ENCODE data around the gene CAPN7.

DNA sequence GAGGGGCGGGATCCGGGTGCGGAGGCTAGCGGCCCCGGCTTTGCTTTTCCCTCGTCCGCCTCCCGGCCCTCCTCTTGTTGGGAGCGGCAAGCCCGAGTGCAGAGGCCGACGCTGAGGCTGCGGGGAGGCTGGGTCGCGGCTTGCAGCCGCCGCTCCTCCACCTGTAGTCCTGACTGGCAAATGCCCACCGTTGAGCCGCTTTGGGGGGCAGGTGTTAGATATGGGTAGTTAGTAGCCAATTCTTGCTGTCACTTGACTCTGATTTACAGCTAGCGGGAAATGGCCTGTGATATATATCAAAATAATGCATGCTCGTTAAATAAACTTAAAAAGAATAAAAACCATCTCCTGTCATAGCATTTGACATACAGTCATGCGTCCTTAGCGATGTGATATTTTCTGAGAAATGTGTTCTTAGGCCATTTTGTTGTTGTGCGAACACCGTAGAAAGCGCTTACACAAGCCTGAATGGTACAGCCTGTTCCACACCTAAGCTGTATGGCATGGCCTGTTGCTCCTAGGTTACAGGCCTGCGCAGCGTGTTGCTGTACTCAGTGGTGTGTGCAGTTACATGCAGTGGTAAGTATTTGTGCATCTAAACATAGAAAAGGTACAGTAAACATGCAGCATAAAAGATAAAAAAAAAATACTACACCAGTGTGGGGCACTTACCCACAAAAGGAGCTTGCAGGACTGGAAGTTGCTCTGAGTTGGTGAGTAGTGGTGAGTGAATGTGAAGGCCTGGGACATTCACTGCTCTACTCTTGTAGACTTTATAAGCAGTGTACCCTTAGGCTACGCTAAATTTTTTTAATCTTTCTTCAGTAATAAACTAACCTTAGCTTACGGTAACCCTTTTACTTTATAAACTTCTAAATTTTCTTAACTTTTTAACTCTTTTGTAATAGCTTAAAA lies 873 bp downstream of the CAPN7 start:
- TF ChIP-seq, protein P1, sequence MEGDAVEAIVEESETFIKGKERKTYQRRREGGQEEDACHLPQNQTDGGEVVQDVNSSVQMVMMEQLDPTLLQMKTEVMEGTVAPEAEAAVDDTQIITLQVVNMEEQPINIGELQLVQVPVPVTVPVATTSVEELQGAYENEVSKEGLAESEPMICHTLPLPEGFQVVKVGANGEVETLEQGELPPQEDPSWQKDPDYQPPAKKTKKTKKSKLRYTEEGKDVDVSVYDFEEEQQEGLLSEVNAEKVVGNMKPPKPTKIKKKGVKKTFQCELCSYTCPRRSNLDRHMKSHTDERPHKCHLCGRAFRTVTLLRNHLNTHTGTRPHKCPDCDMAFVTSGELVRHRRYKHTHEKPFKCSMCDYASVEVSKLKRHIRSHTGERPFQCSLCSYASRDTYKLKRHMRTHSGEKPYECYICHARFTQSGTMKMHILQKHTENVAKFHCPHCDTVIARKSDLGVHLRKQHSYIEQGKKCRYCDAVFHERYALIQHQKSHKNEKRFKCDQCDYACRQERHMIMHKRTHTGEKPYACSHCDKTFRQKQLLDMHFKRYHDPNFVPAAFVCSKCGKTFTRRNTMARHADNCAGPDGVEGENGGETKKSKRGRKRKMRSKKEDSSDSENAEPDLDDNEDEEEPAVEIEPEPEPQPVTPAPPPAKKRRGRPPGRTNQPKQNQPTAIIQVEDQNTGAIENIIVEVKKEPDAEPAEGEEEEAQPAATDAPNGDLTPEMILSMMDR (IDR thresholded peaks at IDR 0.05) = no peak
- no peak for TF ChIP-seq POLR2A (IDR thresholded peaks at IDR 0.05)
